GM20000 (cell line): ENCODE data around the gene IGF1R.

Experiments
- DNase-seq: peaks from one replicate; pipeline ENCODE4 v3.0.0; 2012; ENCODE audit warnings: low spot score
- TF ChIP-seq, protein P1 (sequence below): IDR thresholded peaks from 2 replicates; pipeline ENCODE4 v1.5.1; 2012; ENCODE audit warnings: mild to moderate bottlenecking, control low read depth; ENCODE audit errors: extremely low read depth, missing control alignments

Gene IGF1R

DNA sequence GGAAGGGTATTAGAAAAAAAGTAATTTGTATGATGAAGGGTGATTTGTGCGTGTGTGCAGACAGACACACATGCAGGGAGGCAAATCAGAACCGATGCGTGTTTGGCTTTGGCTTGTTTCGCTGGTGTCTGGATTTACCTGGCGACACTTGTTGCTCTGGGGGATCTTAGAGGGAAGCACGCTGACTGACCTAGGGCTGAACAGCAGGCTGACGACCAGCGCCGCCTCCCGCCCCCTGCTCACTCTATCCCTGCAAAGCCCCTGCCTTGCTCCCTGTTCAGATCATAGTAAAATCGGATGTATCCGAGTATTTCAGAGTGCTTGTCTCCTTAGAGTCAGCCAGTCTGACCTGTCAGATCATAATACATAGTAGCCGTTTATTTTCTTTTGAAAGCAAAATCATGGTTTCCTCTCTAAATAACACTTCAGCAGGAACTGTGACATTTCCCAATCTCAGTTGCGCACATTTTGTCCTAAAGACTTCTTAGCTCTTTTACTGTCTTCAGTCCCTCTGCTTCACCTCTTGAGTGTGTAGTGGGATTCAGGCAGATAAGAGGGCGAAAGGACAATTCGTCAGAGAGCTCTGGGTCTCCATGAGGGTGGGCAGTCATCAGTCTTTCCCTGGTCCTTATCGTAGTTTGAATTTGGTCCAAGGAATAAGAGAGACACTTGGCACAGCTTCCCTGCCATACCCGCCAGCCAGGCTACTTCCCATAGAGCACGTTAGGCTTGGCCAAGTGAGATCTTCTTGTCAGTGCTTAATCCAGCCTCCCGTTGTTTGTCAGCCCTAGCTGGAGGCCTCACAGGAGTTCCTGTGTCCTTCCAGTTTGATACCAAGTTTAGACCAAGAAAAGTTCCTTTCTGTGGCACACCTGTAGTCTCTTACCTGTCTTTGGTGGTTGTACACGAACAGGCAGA lies 261.9 kb downstream of the IGF1R start:
- TF ChIP-seq, protein P1, sequence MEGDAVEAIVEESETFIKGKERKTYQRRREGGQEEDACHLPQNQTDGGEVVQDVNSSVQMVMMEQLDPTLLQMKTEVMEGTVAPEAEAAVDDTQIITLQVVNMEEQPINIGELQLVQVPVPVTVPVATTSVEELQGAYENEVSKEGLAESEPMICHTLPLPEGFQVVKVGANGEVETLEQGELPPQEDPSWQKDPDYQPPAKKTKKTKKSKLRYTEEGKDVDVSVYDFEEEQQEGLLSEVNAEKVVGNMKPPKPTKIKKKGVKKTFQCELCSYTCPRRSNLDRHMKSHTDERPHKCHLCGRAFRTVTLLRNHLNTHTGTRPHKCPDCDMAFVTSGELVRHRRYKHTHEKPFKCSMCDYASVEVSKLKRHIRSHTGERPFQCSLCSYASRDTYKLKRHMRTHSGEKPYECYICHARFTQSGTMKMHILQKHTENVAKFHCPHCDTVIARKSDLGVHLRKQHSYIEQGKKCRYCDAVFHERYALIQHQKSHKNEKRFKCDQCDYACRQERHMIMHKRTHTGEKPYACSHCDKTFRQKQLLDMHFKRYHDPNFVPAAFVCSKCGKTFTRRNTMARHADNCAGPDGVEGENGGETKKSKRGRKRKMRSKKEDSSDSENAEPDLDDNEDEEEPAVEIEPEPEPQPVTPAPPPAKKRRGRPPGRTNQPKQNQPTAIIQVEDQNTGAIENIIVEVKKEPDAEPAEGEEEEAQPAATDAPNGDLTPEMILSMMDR: no peak
- DNase-seq: no peak

DNA sequence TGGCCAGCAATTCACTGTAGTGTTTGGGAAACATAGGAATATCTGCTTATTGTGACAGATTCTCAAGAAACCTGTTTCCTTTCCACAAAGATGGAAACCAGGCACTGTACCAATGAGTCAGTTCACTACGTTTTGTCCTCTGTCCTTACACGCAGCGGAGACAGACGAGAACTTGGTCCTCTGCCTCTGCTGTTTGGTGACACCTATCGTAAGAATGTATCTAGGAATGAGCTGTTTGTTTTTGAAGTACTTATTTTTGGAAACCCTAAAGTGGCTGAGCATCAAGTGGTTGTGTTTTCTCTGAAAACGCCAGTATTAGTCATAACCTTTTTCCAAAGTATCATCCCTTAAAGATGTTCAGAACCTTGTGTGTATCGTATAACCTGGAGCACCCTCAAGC lies 266.3 kb downstream of the IGF1R start:
- TF ChIP-seq, protein P1: no peak
- DNase-seq: no peak

DNA sequence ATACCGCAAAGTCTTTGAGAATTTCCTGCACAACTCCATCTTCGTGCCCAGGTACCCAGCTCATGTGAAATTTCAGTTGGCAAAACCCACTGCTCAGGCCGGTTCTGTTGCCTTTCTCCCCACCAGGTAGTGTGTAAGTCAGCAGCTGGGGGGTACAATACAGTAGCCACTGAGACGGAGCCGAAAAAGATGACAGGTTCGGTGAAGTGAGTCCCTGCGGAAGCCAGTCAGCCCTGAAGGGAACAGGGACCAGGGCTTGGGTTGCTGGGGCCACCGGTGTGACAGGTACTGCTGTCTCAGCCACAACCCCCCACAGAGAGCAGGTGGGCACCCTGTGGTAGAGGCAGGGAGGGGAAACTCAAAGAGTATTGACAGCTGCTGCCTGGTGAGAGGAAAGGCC lies 268.5 kb downstream of the IGF1R start:
- TF ChIP-seq, protein P1: no peak
- no peak for DNase-seq

DNA sequence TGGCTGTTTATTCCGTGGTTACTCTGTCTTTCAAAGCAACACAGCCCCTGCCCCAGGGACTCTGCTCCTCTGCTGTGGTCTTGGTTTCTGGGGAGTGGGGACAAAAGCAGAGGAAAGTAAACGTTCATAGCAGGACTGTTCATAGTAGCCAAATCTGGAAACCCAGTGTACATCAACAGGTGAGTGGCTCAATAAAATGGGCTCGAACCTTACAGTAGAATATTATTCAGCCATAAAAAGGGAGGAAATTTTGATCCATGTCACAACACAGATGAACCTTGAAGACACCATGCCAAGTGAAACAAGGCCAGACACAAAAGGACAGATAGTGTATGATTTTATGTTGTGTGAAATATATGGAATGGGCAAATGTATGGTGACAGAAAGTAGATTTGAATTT lies 269.1 kb downstream of the IGF1R start:
- TF ChIP-seq, protein P1: no peak
- DNase-seq: no peak

DNA sequence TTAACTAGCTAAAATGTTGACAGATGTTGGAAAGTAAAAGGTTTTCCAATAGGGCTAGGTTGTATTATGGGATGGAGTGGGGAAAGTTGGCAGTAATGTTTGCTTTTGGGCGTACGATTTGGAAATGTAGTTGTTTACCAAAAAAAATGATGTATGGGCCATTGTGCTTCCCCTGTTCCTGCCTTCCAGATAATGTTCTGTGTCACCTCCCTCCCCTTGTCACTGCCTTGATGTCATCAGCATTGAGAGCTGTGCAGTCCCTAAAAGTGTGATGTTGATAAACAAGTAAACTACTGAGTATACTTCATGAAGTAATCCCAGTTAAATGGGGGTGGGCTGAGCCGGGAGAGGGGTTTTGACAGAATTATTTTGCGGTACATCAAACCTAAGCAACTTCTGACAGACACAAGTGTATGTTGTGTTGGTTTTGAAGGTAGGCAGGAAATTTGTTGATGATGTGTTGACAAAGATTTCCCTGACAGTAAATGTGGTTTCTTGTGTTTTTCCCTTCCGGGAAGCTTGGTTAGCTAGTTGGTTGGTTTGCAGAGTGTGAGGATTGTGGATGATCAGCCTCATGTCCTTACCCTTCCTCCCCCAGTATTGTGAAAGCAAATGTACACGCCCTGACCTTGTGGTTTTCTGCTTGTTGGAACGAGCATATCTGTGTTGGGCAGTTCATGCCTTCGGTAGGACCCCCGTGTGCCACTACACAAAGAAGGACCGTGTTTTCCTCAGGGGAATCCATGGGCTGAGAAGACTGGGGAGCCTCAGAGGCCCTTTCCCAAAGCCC lies 271.9 kb downstream of the IGF1R start:
- TF ChIP-seq, protein P1: no peak
- DNase-seq: no peak

DNA sequence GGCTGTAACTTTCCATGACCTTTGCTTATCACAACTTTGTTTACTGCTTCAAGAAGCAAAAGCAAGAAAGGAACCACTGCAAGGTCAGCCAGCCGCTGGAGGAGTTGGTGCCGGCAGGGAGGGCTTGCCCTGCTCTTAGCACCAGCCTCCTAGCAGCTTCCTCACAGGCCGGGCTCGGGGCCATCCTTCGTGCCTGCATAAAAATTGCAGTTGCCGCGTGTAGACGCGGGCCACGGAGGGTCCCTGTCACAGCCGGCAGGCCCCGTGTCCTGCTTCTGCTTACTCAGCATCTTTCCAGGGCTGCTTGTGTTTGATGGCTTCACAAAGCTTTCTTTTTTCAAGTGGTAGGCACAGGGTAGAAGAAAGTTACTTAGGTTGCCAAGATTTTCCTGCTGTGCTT lies 274.8 kb downstream of the IGF1R start:
- TF ChIP-seq, protein P1: no peak
- DNase-seq: no peak

DNA sequence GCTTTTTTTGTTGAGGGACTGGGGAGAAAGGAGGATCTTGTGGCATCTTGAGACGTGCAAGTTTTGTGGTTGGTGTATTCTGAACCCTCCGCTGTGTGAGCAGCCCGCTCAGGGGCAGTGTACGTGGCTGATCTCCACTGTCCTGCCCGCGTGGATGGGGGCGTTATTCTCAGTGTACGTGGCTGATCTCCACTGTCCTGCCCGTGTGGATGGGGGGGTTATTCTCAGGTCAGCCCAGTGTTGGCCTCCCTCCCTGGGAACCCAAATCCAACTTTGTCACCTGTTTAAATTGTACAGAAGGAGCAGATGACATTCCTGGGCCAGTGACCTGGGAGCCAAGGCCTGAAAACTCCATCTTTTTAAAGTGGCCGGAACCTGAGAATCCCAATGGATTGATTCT lies 275.2 kb downstream of the IGF1R start:
- TF ChIP-seq, protein P1: no peak
- no peak for DNase-seq
